IMR-90 (cell line): ENCODE measurements around the gene ATP6V1E1. TPM values are rescaled to one million over a fixed set of nuclear protein-coding genes. Genes with fewer than 3 reads are reported as not detected.

Source experiments
- ATAC-seq: fragments of 200-7000 bp; cut with Tn5 transposase; 2 replicates; pipeline ENCODE4 v1.9.1; 2020; ENCODE audit warnings: low read depth, mild to moderate bottlenecking, moderate library complexity
- BruUV-seq: library from RNA; stranded (reverse); fragments of 400-500 nt; replicated peaks from 2 replicates; lab custom pipeline; 2021; lab: Mats Ljungman, UMichigan
- CTCF ChIA-PET: fragments of 300-600 bp; formaldehyde crosslinking; extraction: SDS; loops from one replicate; lab custom pipeline; 2021; ENCODE audit warnings: antibody characterized with exemption; lab: Yijun Ruan, JAX
- POLR2A ChIA-PET: fragments of 300-600 bp; sonication (Branson Sonifier 250); formaldehyde crosslinking; loops from one replicate; lab custom pipeline; 2022; ENCODE audit warnings: antibody characterized with exemption; ENCODE audit not compliant: unreplicated experiment; lab: Charles Lee
- DNase-seq: peaks from one replicate; pipeline ENCODE4 v3.0.0; 2013
- H2AFZ ChIP-seq: replicated peaks from 2 replicates; pipeline ENCODE3; 2013; ENCODE audit warnings: low read length, mild to moderate bottlenecking; ENCODE audit not compliant: poor library complexity
- H2AK5ac ChIP-seq: 2 replicates; pipeline ENCODE4 v1.6.1; 2013; ENCODE audit warnings: low read depth, low read length, inconsistent platforms
- H2AK9ac ChIP-seq: replicated peaks from 2 replicates; pipeline ENCODE3; 2013; ENCODE audit warnings: mild to moderate bottlenecking, low read depth, low read length, moderate library complexity; ENCODE audit not compliant: poor library complexity
- H2BK120ac ChIP-seq: 2 replicates; pipeline ENCODE4 v1.6.1; 2013; ENCODE audit warnings: low read depth, low read length, inconsistent platforms
- H2BK15ac ChIP-seq: 3 replicates; pipeline ENCODE4 v1.6.1; 2013; ENCODE audit warnings: low read depth, low read length, inconsistent platforms
- H2BK20ac ChIP-seq: 2 replicates; pipeline ENCODE4 v1.6.1; 2013; ENCODE audit warnings: low read depth, mild to moderate bottlenecking, inconsistent platforms, low read length, moderate library complexity
- H2BK5ac ChIP-seq: 2 replicates; pipeline ENCODE4 v1.6.1; 2013; ENCODE audit warnings: mild to moderate bottlenecking, low read depth, low read length, inconsistent platforms; ENCODE audit not compliant: poor library complexity, severe bottlenecking
- H3K14ac ChIP-seq: replicated peaks from 2 replicates; pipeline ENCODE4 v1.6.1; 2013; ENCODE audit warnings: low read depth, low read length, inconsistent platforms
- H3K18ac ChIP-seq: 2 replicates; pipeline ENCODE4 v1.6.1; 2013; ENCODE audit warnings: low read depth, low read length, control low read depth
- H3K23ac ChIP-seq: 2 replicates; pipeline ENCODE4 v1.6.1; 2013; ENCODE audit warnings: low read depth, low read length, inconsistent platforms
- H3K27ac ChIP-seq: 2 replicates; pipeline ENCODE4 v1.5.1; 2013; ENCODE audit warnings: mild to moderate bottlenecking, control low read depth, low read length; ENCODE audit not compliant: insufficient read depth
- H3K27me3 ChIP-seq: 2 replicates; pipeline ENCODE4 v1.6.1; 2013; ENCODE audit warnings: low read length; ENCODE audit not compliant: control insufficient read depth, insufficient read depth
- H3K36me3 ChIP-seq: 2 replicates; pipeline ENCODE4 v1.6.1; 2013; ENCODE audit warnings: low read length, mixed read lengths; ENCODE audit not compliant: control insufficient read depth, insufficient read depth
- H3K4ac ChIP-seq: 2 replicates; pipeline ENCODE4 v1.6.1; 2013; ENCODE audit warnings: low read depth, low read length, inconsistent platforms
- H3K4me1 ChIP-seq: 2 replicates; pipeline ENCODE4 v1.6.1; 2013; ENCODE audit warnings: low read length, mixed read lengths; ENCODE audit not compliant: control insufficient read depth, insufficient read depth
- H3K4me2 ChIP-seq: 2 replicates; pipeline ENCODE4 v1.6.1; 2013; ENCODE audit warnings: low read depth, mild to moderate bottlenecking, control low read depth, low read length, moderate library complexity
- H3K4me3 ChIP-seq: 2 replicates; pipeline ENCODE4 v1.5.1; 2013; ENCODE audit warnings: low read depth, mild to moderate bottlenecking, control low read depth, low read length, moderate library complexity; ENCODE audit not compliant: insufficient read depth
- H3K56ac ChIP-seq: 2 replicates; pipeline ENCODE4 v1.6.1; 2013; ENCODE audit warnings: low read length, inconsistent platforms; ENCODE audit not compliant: insufficient read depth; ENCODE audit errors: extremely low read depth
- H3K79me1 ChIP-seq, 2 experiments: 2 replicates each; pipeline ENCODE4 v1.6.1; 2013; ENCODE audit warnings: low read length in 2 of 2, inconsistent platforms in 1 of 2, low read depth in 1 of 2
- H3K9ac ChIP-seq: 2 replicates; pipeline ENCODE4 v1.6.1; 2013; ENCODE audit warnings: low read depth, low read length, control low read depth
- H3K9me1 ChIP-seq: 2 replicates; pipeline ENCODE4 v1.6.1; 2013; ENCODE audit warnings: low read length, inconsistent platforms; ENCODE audit not compliant: insufficient read depth
- H3K9me3 ChIP-seq: 2 replicates; pipeline ENCODE4 v1.6.1; 2013; ENCODE audit warnings: low read length; ENCODE audit not compliant: control insufficient read depth, insufficient read depth
- H4K20me1 ChIP-seq: 2 replicates; pipeline ENCODE4 v1.6.1; 2013; ENCODE audit warnings: low read length, inconsistent platforms; ENCODE audit not compliant: insufficient read depth
- H4K5ac ChIP-seq: 2 replicates; pipeline ENCODE4 v1.6.1; 2013; ENCODE audit warnings: mild to moderate bottlenecking, low read depth, low read length, control low read depth
- H4K8ac ChIP-seq, 2 experiments: 2 replicates each; pipeline ENCODE4 v1.6.1; 2013; ENCODE audit warnings: low read depth in 2 of 2, low read length in 2 of 2, control low read depth in 1 of 2, inconsistent platforms in 1 of 2
- H4K91ac ChIP-seq: 2 replicates; pipeline ENCODE4 v1.6.1; 2013; ENCODE audit warnings: low read depth, low read length, inconsistent platforms; ENCODE audit not compliant: insufficient read depth
- BHLHE40 ChIP-seq: fragments of 150-350 bp; IDR thresholded peaks from 2 replicates; pipeline ENCODE4 v1.6.1; 2016; ENCODE audit warnings: mild to moderate bottlenecking, low read depth, low read length
- CEBPB ChIP-seq: IDR thresholded peaks from 2 replicates; pipeline ENCODE4 v1.6.1; 2012; ENCODE audit warnings: low read depth, low read length, improper control_type of control experiment
- CHD1 ChIP-seq: IDR thresholded peaks from 2 replicates; pipeline ENCODE4 v1.6.1; 2012; ENCODE audit warnings: low read depth, low read length, improper control_type of control experiment
- CTCF ChIP-seq: conservative IDR thresholded peaks from 2 replicates; pipeline ENCODE4 v1.5.1; 2012; ENCODE audit warnings: mild to moderate bottlenecking, low read depth, low read length, improper control_type of control experiment
- ELK1 ChIP-seq: fragments of 150-350 bp; IDR thresholded peaks from 2 replicates; pipeline ENCODE4 v1.6.1; 2016; ENCODE audit warnings: low read depth, mild to moderate bottlenecking, low read length, moderate library complexity, borderline replicate concordance
- FOS ChIP-seq: fragments of 150-350 bp; IDR thresholded peaks from 2 replicates; pipeline ENCODE4 v1.6.1; 2016; ENCODE audit warnings: low read depth, low read length
- MAFK ChIP-seq: IDR thresholded peaks from 2 replicates; pipeline ENCODE4 v1.6.1; 2012; ENCODE audit warnings: low read depth, low read length, improper control_type of control experiment
- MAZ ChIP-seq: IDR thresholded peaks from 2 replicates; pipeline ENCODE4 v1.6.1; 2012; ENCODE audit warnings: low read depth, mild to moderate bottlenecking, low read length, improper control_type of control experiment, moderate library complexity, borderline replicate concordance
- MXI1 ChIP-seq: IDR thresholded peaks from 2 replicates; pipeline ENCODE4 v1.6.1; 2012; ENCODE audit warnings: low read depth, mild to moderate bottlenecking, low read length, moderate library complexity, borderline replicate concordance
- NFE2L2 ChIP-seq: fragments of 150-350 bp; IDR thresholded peaks from 2 replicates; pipeline ENCODE4 v1.6.1; 2016; ENCODE audit warnings: low read depth, mild to moderate bottlenecking, low read length
- POLR2A ChIP-seq: IDR thresholded peaks from 2 replicates; pipeline ENCODE4 v1.6.1; 2012; ENCODE audit warnings: mild to moderate bottlenecking, low read depth, low read length
- RAD21 ChIP-seq: IDR thresholded peaks from 2 replicates; pipeline ENCODE4 v1.6.1; 2012; ENCODE audit warnings: low read length, improper control_type of control experiment
- RCOR1 ChIP-seq: IDR thresholded peaks from 2 replicates; pipeline ENCODE4 v1.6.1; 2012; ENCODE audit warnings: mild to moderate bottlenecking, low read length, improper control_type of control experiment; ENCODE audit not compliant: insufficient replicate concordance
- RFX5 ChIP-seq: IDR thresholded peaks from 2 replicates; pipeline ENCODE4 v1.8.0; 2012; ENCODE audit warnings: low read depth, mild to moderate bottlenecking, low read length, moderate library complexity
- SMC3 ChIP-seq: fragments of 150-350 bp; IDR thresholded peaks from 2 replicates; pipeline ENCODE4 v1.6.1; 2016; ENCODE audit warnings: low read depth, mild to moderate bottlenecking, antibody characterized with exemption, low read length, moderate library complexity
- USF2 ChIP-seq: fragments of 150-350 bp; IDR thresholded peaks from 2 replicates; pipeline ENCODE4 v1.6.1; 2017; ENCODE audit warnings: mild to moderate bottlenecking, antibody characterized with exemption, low read length, low read depth
- WGBS, 2 experiments: methylation state at CpG; one replicate each; pipeline versions ENCODE4 v1.1.5 to v1.1.7; 2013; ENCODE audit warnings: missing lambda C conversion rate in 2 of 2; ENCODE audit not compliant: insufficient read length in 1 of 2; ENCODE audit errors: extremely low coverage in 2 of 2; 5-methylcytosine and 5-hydroxymethylcytosine counted together
- dilution Hi-C: fragments of 300-500 bp; cut with HindIII; formaldehyde crosslinking; loops from one replicate; pipeline ENCODE4 v1.14.3; 2018; ENCODE audit warnings: low sequenced_read_pairs; ENCODE audit not compliant: unreplicated experiment
- in situ Hi-C: fragments of 300-500 bp; cut with MboI; formaldehyde crosslinking; loops from 3 replicates; pipeline ENCODE4 v1.14.3; 2019; ENCODE audit warnings: low sequenced_read_pairs, inconsistent platforms, mixed read lengths
- intact Hi-C: fragments of 100-400 bp; cut with micrococcal nuclease; formaldehyde crosslinking; loops from 2 replicates; pipeline ENCODE4 v1.10.0; 2022
- polyA plus RNA-seq, 3 experiments: library from polyadenylated mRNA; depleted of rRNA; stranded (reverse); fragments of >200 nt; gene quantifications; 2 replicates each; pipeline ENCODE4 v1.2.3, GENCODE V29; 2012; ENCODE audit warnings: low replicate concordance in 1 of 3
- total RNA-seq: library from RNA; depleted of rRNA; stranded (reverse); fragments of >200 nt; gene quantifications from 2 replicates; pipeline ENCODE4 v1.2.3, GENCODE V29; 2012

Gene ATP6V1E1
- total and polyA plus RNA-seq, 2 of the 4 experiments (the other 2 are of a cell fraction), result 144 to 148 TPM

GRCh38 chr22:17581631-17582030, 46.9 kb downstream of the ATP6V1E1 start:
- no peak overlapping the region for H4K8ac ChIP-seq
- no peak overlapping the region for H3K18ac ChIP-seq
- H3K4me3 ChIP-seq, result no peak overlapping the region
- no peaks in the 10 kb centered on the region for H3K27me3 ChIP-seq
- H3K9me1 ChIP-seq, result no peaks in the 10 kb centered on the region; the same call in 1 of the 2 replicates
- H3K27ac ChIP-seq, result no peak overlapping the region
- no peaks in the 10 kb centered on the region for H3K9me3 ChIP-seq
- H3K4me2 ChIP-seq, result no peak overlapping the region
- H2BK15ac ChIP-seq, result no peak overlapping the region
- ATAC-seq (no peak), DNase-seq (no peak)
- in situ Hi-C loops (no loop called here), intact Hi-C loops (no loop called here), dilution Hi-C loops (no loop called here)
- ChIA-PET CTCF (no interaction called here), POLR2A (no interaction called here)
- no peak overlapping the region for H3K23ac ChIP-seq
- no peak overlapping the region for H2BK5ac ChIP-seq
- WGBS, 2 experiments, result 86% methylated on average over 10 of the region's 17 CpGs; no CpG with 5 or more reads in 1 of the 2 experiments
- no peaks in the 10 kb centered on the region for H3K79me1 ChIP-seq
- H3K9ac ChIP-seq, result no peak overlapping the region
- H2AFZ ChIP-seq, result no peak overlapping the region
- H4K5ac ChIP-seq, result no peak overlapping the region
- H4K91ac ChIP-seq, result no peak overlapping the region
- no peaks in the 10 kb centered on the region for H3K4me1 ChIP-seq
- no peaks in the 10 kb centered on the region for H3K36me3 ChIP-seq
- H3K4ac ChIP-seq, result no peak overlapping the region
- no peak overlapping the region for H2AK5ac ChIP-seq
- no peak overlapping the region for H2AK9ac ChIP-seq
- no peak overlapping the region for H3K14ac ChIP-seq
- H2BK120ac ChIP-seq, result no peak overlapping the region
- TF ChIP-seq CHD1 (no peak), USF2 (no peak), MAFK (no peak), MAZ (no peak), CEBPB (no peak), RAD21 (no peak), ELK1 (no peak), NFE2L2 (no peak), BHLHE40 (no peak), FOS (no peak), MXI1 (no peak), POLR2A (no peak), CTCF (no peak), RCOR1 (no peak), SMC3 (no peak), RFX5 (no peak)
- H4K20me1 ChIP-seq, result no peaks in the 10 kb centered on the region
- H2BK20ac ChIP-seq, result no peak overlapping the region
- BruUV-seq, result no TSS peak
- H3K56ac ChIP-seq, result no peak overlapping the region
